ENCODE measurements around the gene IQSEC3.

- TF ChIP-seq CTCF (IDR thresholded peaks at IDR 0.05) (no peak), POLR2AphosphoS5 (IDR thresholded peaks at IDR 0.05; ENCODE audit: low read depth, low read length) (no peak), REST (IDR thresholded peaks at IDR 0.05; ENCODE audit: insufficient read depth in 1 of 2, low read depth in 2 of 2, low read length in 1 of 2) (no peak), TCF7L2 (IDR thresholded peaks at IDR 0.05; ENCODE audit: low read depth, low read length) (no peak)
These were observed 33.0 kb downstream of the IQSEC3 start for GRCh38 chr12:99605-100004.
